ENCODE data around the gene COL17A1.
A peak's percentile ranks its signal among the peaks of the same experiment; 100 is the strongest.

COL17A1 gene

GRCh38 chr10:104032144-104032775 is 53.4 kb downstream of the COL17A1 start:
- no peak for DNase-seq

GRCh38 chr10:104031631-104032030 is 54.0 kb downstream of the COL17A1 start:
- DNase-seq, result no peak

- peak; percentile 57 for DNase-seq
These were observed 56.2 kb downstream of the COL17A1 start for GRCh38 chr10:104029521-104029860.

GRCh38 chr10:104028823-104029520 is 56.7 kb downstream of the COL17A1 start:
- DNase-seq, result no peak

- DNase-seq, result no peak
These were observed 57.5 kb downstream of the COL17A1 start for GRCh38 chr10:104028146-104028545.

GRCh38 chr10:104026762-104027161 is 58.9 kb downstream of the COL17A1 start:
- DNase-seq, result no peak

GRCh38 chr10:104025524-104025923 is 60.2 kb downstream of the COL17A1 start:
- DNase-seq, result no peak

- no peak for DNase-seq
These were observed 63.7 kb downstream of the COL17A1 start for GRCh38 chr10:104022026-104022425.

GRCh38 chr10:104021246-104021645 is 64.4 kb downstream of the COL17A1 start:
- no peak for DNase-seq

- no peak for DNase-seq
These were observed 65.7 kb downstream of the COL17A1 start for GRCh38 chr10:104020020-104020419.

GRCh38 chr10:104018471-104018870 is 67.2 kb downstream of the COL17A1 start:
- no peak for DNase-seq

GRCh38 chr10:104016661-104017060 is 69.0 kb downstream of the COL17A1 start:
- DNase-seq, result no peak

- no peak for DNase-seq
These were observed 71.5 kb downstream of the COL17A1 start for GRCh38 chr10:104014176-104014575.

- DNase-seq, result no peak
These were observed 72.2 kb downstream of the COL17A1 start for GRCh38 chr10:104013489-104013888.

GRCh38 chr10:104011904-104012303 is 73.8 kb downstream of the COL17A1 start:
- DNase-seq, result no peak

- DNase-seq, result no peak
These were observed 80.4 kb downstream of the COL17A1 start for GRCh38 chr10:104005172-104005863.

- no peak for DNase-seq
These were observed 82.8 kb downstream of the COL17A1 start for GRCh38 chr10:104002911-104003310.

GRCh38 chr10:103998805-103999204 is 86.9 kb downstream of the COL17A1 start:
- no peak for DNase-seq

GRCh38 chr10:103995134-103995533 is 90.5 kb downstream of the COL17A1 start:
- no peak for DNase-seq

GRCh38 chr10:103991393-103992128 is 94.1 kb downstream of the COL17A1 start:
- DNase-seq, result no peak

- DNase-seq, result no peak
These were observed 95.1 kb downstream of the COL17A1 start for GRCh38 chr10:103990531-103990930.

GRCh38 chr10:103990121-103990520 is 95.6 kb downstream of the COL17A1 start:
- no peak for DNase-seq

- DNase-seq, result no peak
These were observed 99.3 kb downstream of the COL17A1 start for GRCh38 chr10:103986360-103986759.

Data from fibroblast of skin of abdomen (primary cell).